ENCODE results near the gene FASN. TPM values are rescaled to one million over a fixed set of nuclear protein-coding genes. Genes with fewer than 3 reads are reported as not detected.

The FASN gene
- total RNA-seq, 1 donor = 21.8 TPM

GRCh38 chr17:82055023-82055964 is 42.7 kb downstream of the FASN start:
- Histone ChIP-seq H3K9me3 (ENCODE audit: low read depth, low read length) (no peaks in the 10 kb centered on the region), H3K4me1 (ENCODE audit: insufficient read depth, low read length) (peaks cover 21% of the 10 kb centered on the region), H3K4me3 (ENCODE audit: low read length) (no peak overlapping the region), H3K27me3 (ENCODE audit: insufficient read depth, low read length) (no peaks in the 10 kb centered on the region)

GRCh38 chr17:82054351-82055022 is 43.5 kb downstream of the FASN start:
- Histone ChIP-seq H3K4me3 (ENCODE audit: low read length) (no peak overlapping the region), H3K4me1 (ENCODE audit: insufficient read depth, low read length) (peaks cover 21% of the 10 kb centered on the region), H3K27me3 (ENCODE audit: insufficient read depth, low read length) (no peaks in the 10 kb centered on the region), H3K9me3 (ENCODE audit: low read depth, low read length) (no peaks in the 10 kb centered on the region)

- H3K4me1 ChIP-seq (ENCODE audit: insufficient read depth, low read length) = peaks cover 21% of the 10 kb centered on the region
- H3K27me3 ChIP-seq (ENCODE audit: insufficient read depth, low read length) = no peaks in the 10 kb centered on the region
- H3K4me3 ChIP-seq (ENCODE audit: low read length) = no peak overlapping the region
- no peaks in the 10 kb centered on the region for H3K9me3 ChIP-seq (ENCODE audit: low read depth, low read length)
These were observed 44.3 kb downstream of the FASN start for GRCh38 chr17:82053556-82054263.

GRCh38 chr17:82053130-82053529 is 44.9 kb downstream of the FASN start:
- no peaks in the 10 kb centered on the region for H3K9me3 ChIP-seq (ENCODE audit: low read depth, low read length)
- H3K4me3 ChIP-seq (ENCODE audit: low read length) = no peak overlapping the region
- H3K4me1 ChIP-seq (ENCODE audit: insufficient read depth, low read length) = peaks cover 21% of the 10 kb centered on the region
- H3K27me3 ChIP-seq (ENCODE audit: insufficient read depth, low read length) = no peaks in the 10 kb centered on the region

GRCh38 chr17:82052638-82053059 is 45.4 kb downstream of the FASN start:
- H3K4me1 ChIP-seq (ENCODE audit: insufficient read depth, low read length) = peaks cover 21% of the 10 kb centered on the region
- no peaks in the 10 kb centered on the region for H3K27me3 ChIP-seq (ENCODE audit: insufficient read depth, low read length)
- no peaks in the 10 kb centered on the region for H3K9me3 ChIP-seq (ENCODE audit: low read depth, low read length)
- H3K4me3 ChIP-seq (ENCODE audit: low read length) = peak overlapping the region; percentile 56

GRCh38 chr17:82051776-82052637 is 46.0 kb downstream of the FASN start, which contains the start of the genes GPS1 and RFNG:
Gene GPS1 (plus strand): TSS chr17:82051898. CDS start chr17:82051932, 34 bp downstream.
Gene RFNG (minus strand): TSS chr17:82051811. CDS start chr17:82051766, 45 bp downstream.
- Histone ChIP-seq H3K4me3 (ENCODE audit: low read length) (peak within 1 kb of the TSS; percentile 56), H3K4me1 (ENCODE audit: insufficient read depth, low read length) (peaks cover 21% of the 10 kb centered on the region), H3K9me3 (ENCODE audit: low read depth, low read length) (no peaks in the 10 kb centered on the region), H3K27me3 (ENCODE audit: insufficient read depth, low read length) (no peaks in the 10 kb centered on the region)

GRCh38 chr17:82050761-82051641 is 47.0 kb downstream of the FASN start:
- no peaks in the 10 kb centered on the region for H3K9me3 ChIP-seq (ENCODE audit: low read depth, low read length)
- peak overlapping the region; percentile 56 for H3K4me3 ChIP-seq (ENCODE audit: low read length)
- peaks cover 21% of the 10 kb centered on the region for H3K4me1 ChIP-seq (ENCODE audit: insufficient read depth, low read length)
- no peaks in the 10 kb centered on the region for H3K27me3 ChIP-seq (ENCODE audit: insufficient read depth, low read length)

GRCh38 chr17:82050152-82050760 is 47.8 kb downstream of the FASN start:
- Histone ChIP-seq H3K4me3 (ENCODE audit: low read length) (no peak overlapping the region), H3K9me3 (ENCODE audit: low read depth, low read length) (no peaks in the 10 kb centered on the region), H3K4me1 (ENCODE audit: insufficient read depth, low read length) (peaks cover 21% of the 10 kb centered on the region), H3K27me3 (ENCODE audit: insufficient read depth, low read length) (no peaks in the 10 kb centered on the region)

- Histone ChIP-seq H3K27me3 (ENCODE audit: insufficient read depth, low read length) (no peaks in the 10 kb centered on the region), H3K4me1 (ENCODE audit: insufficient read depth, low read length) (peaks cover 21% of the 10 kb centered on the region), H3K4me3 (ENCODE audit: low read length) (no peak overlapping the region), H3K9me3 (ENCODE audit: low read depth, low read length) (no peaks in the 10 kb centered on the region)
These were observed 48.5 kb downstream of the FASN start for GRCh38 chr17:82049521-82049971.

GRCh38 chr17:82049106-82049505 is 48.9 kb downstream of the FASN start:
- Histone ChIP-seq H3K4me1 (ENCODE audit: insufficient read depth, low read length) (peaks cover 21% of the 10 kb centered on the region), H3K9me3 (ENCODE audit: low read depth, low read length) (no peaks in the 10 kb centered on the region), H3K27me3 (ENCODE audit: insufficient read depth, low read length) (no peaks in the 10 kb centered on the region)

GRCh38 chr17:82048571-82048971 is 49.5 kb downstream of the FASN start:
- Histone ChIP-seq H3K27me3 (ENCODE audit: insufficient read depth, low read length) (no peaks in the 10 kb centered on the region), H3K4me3 (ENCODE audit: low read length) (no peak overlapping the region), H3K9me3 (ENCODE audit: low read depth, low read length) (no peaks in the 10 kb centered on the region), H3K4me1 (ENCODE audit: insufficient read depth, low read length) (peaks cover 21% of the 10 kb centered on the region)

More at GRCh38 chr17:82049106-82049505, 48.9 kb downstream of the FASN start:
- no peak overlapping the region for H3K4me3 ChIP-seq (ENCODE audit: low read length)

GRCh38 chr17:82047914-82048570 is 50.0 kb downstream of the FASN start:
- no peak overlapping the region for H3K4me3 ChIP-seq (ENCODE audit: low read length)

More at GRCh38 chr17:82047914-82048570, 50.0 kb downstream of the FASN start:
- H3K4me1 ChIP-seq (ENCODE audit: insufficient read depth, low read length) = peaks cover 18% of the 10 kb centered on the region
- no peaks in the 10 kb centered on the region for H3K9me3 ChIP-seq (ENCODE audit: low read depth, low read length)
- no peaks in the 10 kb centered on the region for H3K27me3 ChIP-seq (ENCODE audit: insufficient read depth, low read length)

Data from mononuclear cell (primary cell).